ENCODE data around the gene PDE6B. TPM values are rescaled to one million over a fixed set of nuclear protein-coding genes. Genes with fewer than 3 reads are reported as not detected.
"Not testable (repeated sequence)": the region's sequence is repeated elsewhere in the genome, so short reads cannot be mapped to it uniquely, and the experiment has no call there.

Gene PDE6B
- total RNA-seq, 2 experiments from 2014 or later: 16.1 to 17.7 TPM

GRCh38 chr4:628821-629635, 3.7 kb downstream of the PDE6B start:
- ATAC-seq (no peak), DNase-seq (no peak)
- ChIA-PET CTCF (no interaction called here), POLR2A (no interaction called here)
- no peaks in the 10 kb centered on the region for H3K36me3 Mint-ChIP-seq (ENCODE audit: low read depth)
- no peak overlapping the region for H3K4me3 Mint-ChIP-seq
- no peaks in the 10 kb centered on the region for H3K9me3 Mint-ChIP-seq (ENCODE audit: insufficient read depth)
- no peak overlapping the region for H3K27ac Mint-ChIP-seq
- no peaks in the 10 kb centered on the region for H3K27me3 Mint-ChIP-seq (ENCODE audit: low read depth)
- no peaks in the 10 kb centered on the region for H3K4me1 Mint-ChIP-seq (ENCODE audit: low read depth)

- no peak for DNase-seq
- ATAC-seq: no peak
- H3K36me3 Mint-ChIP-seq (ENCODE audit: low read depth): no peaks in the 10 kb centered on the region
- no peaks in the 10 kb centered on the region for H3K27me3 Mint-ChIP-seq (ENCODE audit: low read depth)
- no peaks in the 10 kb centered on the region for H3K4me1 Mint-ChIP-seq (ENCODE audit: low read depth)
- no peaks in the 10 kb centered on the region for H3K9me3 Mint-ChIP-seq (ENCODE audit: insufficient read depth)
- H3K27ac Mint-ChIP-seq: no peak overlapping the region
- no peak overlapping the region for H3K4me3 Mint-ChIP-seq
- ChIA-PET POLR2A (no interaction called here), CTCF (no interaction called here)
Measured at GRCh38 chr4:629636-629914, 4.2 kb downstream of the PDE6B start.

DNA sequence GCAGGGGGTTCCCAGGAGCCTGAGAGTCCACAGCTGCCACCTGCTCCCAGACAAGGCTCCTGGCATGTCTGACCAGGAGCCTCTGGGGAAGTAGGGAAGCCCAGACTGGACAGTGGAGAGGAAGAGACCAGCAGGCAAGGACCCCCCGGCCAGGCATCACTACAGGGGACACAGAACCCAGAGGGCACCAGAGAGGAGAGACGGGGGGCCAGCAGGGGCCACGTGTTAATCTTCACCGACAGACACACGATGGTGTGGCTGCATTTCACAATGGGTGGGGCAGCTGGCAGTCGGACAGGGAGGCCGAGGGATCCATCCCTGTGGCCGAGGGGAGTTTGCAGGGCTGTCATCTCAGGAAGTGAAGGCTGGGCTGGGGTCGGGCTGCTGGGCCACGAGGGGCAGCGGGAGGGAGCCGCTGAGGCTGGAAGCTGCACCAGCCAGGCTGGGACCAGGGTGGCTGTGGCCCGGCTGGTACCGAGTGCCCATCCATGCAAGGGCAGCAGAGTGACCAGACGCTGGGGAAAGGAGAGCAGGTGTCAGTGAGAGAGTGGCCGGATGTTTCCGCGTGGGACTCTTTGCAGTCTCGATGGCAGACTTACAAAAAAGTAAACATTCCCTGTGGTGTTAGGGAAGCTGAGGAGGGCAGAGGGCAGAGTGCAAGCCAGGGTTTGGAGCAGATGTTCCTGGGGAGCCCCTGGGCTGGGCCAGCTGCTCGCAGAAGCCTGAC, 4.7 kb downstream of the PDE6B start:
- ChIA-PET POLR2A (no interaction called here), CTCF (no interaction called here)
- Mint-ChIP-seq H3K27me3 (ENCODE audit: low read depth) (no peaks in the 10 kb centered on the region), H3K36me3 (ENCODE audit: low read depth) (no peaks in the 10 kb centered on the region), H3K9me3 (ENCODE audit: insufficient read depth) (no peaks in the 10 kb centered on the region), H3K27ac (no peak overlapping the region), H3K4me1 (ENCODE audit: low read depth) (no peaks in the 10 kb centered on the region), H3K4me3 (no peak overlapping the region)
- no peak for DNase-seq
- ATAC-seq: no peak

- H3K36me3 Mint-ChIP-seq (ENCODE audit: low read depth): no peaks in the 10 kb centered on the region
- no peaks in the 10 kb centered on the region for H3K9me3 Mint-ChIP-seq (ENCODE audit: insufficient read depth)
- ChIA-PET CTCF (no interaction called here), POLR2A (no interaction called here)
- DNase-seq (no peak), ATAC-seq (no peak)
- H3K27me3 Mint-ChIP-seq (ENCODE audit: low read depth): no peaks in the 10 kb centered on the region
- no peak overlapping the region for H3K27ac Mint-ChIP-seq
- no peaks in the 10 kb centered on the region for H3K4me1 Mint-ChIP-seq (ENCODE audit: low read depth)
- no peak overlapping the region for H3K4me3 Mint-ChIP-seq
Measured at GRCh38 chr4:630656-631055, 5.3 kb downstream of the PDE6B start.

GRCh38 chr4:632196-632790, 6.9 kb downstream of the PDE6B start:
- POLR2A ChIA-PET: no interaction called here
- H3K4me1 Mint-ChIP-seq (ENCODE audit: low read depth): no peaks in the 10 kb centered on the region
- CTCF ChIA-PET: no interaction called here
- H3K27ac Mint-ChIP-seq: no peak overlapping the region
- ATAC-seq (no peak), DNase-seq (no peak)
- no peaks in the 10 kb centered on the region for H3K36me3 Mint-ChIP-seq (ENCODE audit: low read depth)
- H3K4me3 Mint-ChIP-seq: no peak overlapping the region
- no peaks in the 10 kb centered on the region for H3K27me3 Mint-ChIP-seq (ENCODE audit: low read depth)
- H3K9me3 Mint-ChIP-seq (ENCODE audit: insufficient read depth): no peaks in the 10 kb centered on the region

- DNase-seq: no peak
- Mint-ChIP-seq H3K36me3 (ENCODE audit: low read depth) (no peaks in the 10 kb centered on the region), H3K4me1 (ENCODE audit: low read depth) (no peaks in the 10 kb centered on the region), H3K27me3 (ENCODE audit: low read depth) (no peaks in the 10 kb centered on the region), H3K27ac (no peak overlapping the region), H3K9me3 (ENCODE audit: insufficient read depth) (no peaks in the 10 kb centered on the region), H3K4me3 (no peak overlapping the region)
- no peak for ATAC-seq
- ChIA-PET POLR2A (no interaction called here), CTCF (no interaction called here)
Measured at GRCh38 chr4:632926-633325, 7.6 kb downstream of the PDE6B start.

- H3K9me3 Mint-ChIP-seq (ENCODE audit: insufficient read depth): no peaks in the 10 kb centered on the region
- no peaks in the 10 kb centered on the region for H3K27me3 Mint-ChIP-seq (ENCODE audit: low read depth)
- CTCF ChIA-PET: no interaction called here
- H3K27ac Mint-ChIP-seq: no peak overlapping the region
- POLR2A ChIA-PET: no interaction called here
- DNase-seq (no peak), ATAC-seq (no peak)
- H3K4me1 Mint-ChIP-seq (ENCODE audit: low read depth): no peaks in the 10 kb centered on the region
- no peaks in the 10 kb centered on the region for H3K36me3 Mint-ChIP-seq (ENCODE audit: low read depth)
- no peak overlapping the region for H3K4me3 Mint-ChIP-seq
Measured at GRCh38 chr4:633406-633805, 8.0 kb downstream of the PDE6B start.

GRCh38 chr4:633976-634598, 8.7 kb downstream of the PDE6B start:
- H3K27me3 Mint-ChIP-seq (ENCODE audit: low read depth): no peaks in the 10 kb centered on the region
- POLR2A ChIA-PET: no interaction called here
- H3K36me3 Mint-ChIP-seq (ENCODE audit: low read depth): no peaks in the 10 kb centered on the region
- no peak for ATAC-seq
- CTCF ChIA-PET: no interaction called here
- no peak for DNase-seq
- H3K9me3 Mint-ChIP-seq (ENCODE audit: insufficient read depth): no peaks in the 10 kb centered on the region
- H3K27ac Mint-ChIP-seq: no peak overlapping the region
- H3K4me3 Mint-ChIP-seq: no peak overlapping the region
- H3K4me1 Mint-ChIP-seq (ENCODE audit: low read depth): no peaks in the 10 kb centered on the region

DNA sequence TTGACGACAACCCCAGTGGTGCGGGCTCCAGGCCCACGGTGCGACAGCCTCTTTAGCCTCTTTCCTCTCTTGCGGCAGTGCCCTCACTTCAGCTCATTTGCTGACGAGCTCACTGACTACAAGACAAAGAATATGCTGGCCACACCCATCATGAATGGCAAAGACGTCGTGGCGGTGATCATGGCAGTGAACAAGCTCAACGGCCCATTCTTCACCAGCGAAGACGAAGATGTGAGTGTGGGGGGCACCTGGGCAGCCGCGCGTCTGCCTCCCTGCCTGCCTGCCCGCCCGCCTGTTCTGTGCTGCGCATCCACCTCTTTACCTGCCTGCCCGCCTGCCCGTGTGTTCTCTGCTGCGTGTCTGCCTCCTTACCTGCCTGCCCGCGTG, 9.2 kb downstream of the PDE6B start:
- Mint-ChIP-seq H3K36me3 (ENCODE audit: low read depth) (no peaks in the 10 kb centered on the region), H3K27me3 (ENCODE audit: low read depth) (no peaks in the 10 kb centered on the region), H3K9me3 (ENCODE audit: insufficient read depth) (no peaks in the 10 kb centered on the region), H3K27ac (no peak overlapping the region), H3K4me1 (ENCODE audit: low read depth) (no peaks in the 10 kb centered on the region), H3K4me3 (no peak overlapping the region)
- ChIA-PET POLR2A (no interaction called here), CTCF (no interaction called here)
- no peak for ATAC-seq
- no peak for DNase-seq

DNA sequence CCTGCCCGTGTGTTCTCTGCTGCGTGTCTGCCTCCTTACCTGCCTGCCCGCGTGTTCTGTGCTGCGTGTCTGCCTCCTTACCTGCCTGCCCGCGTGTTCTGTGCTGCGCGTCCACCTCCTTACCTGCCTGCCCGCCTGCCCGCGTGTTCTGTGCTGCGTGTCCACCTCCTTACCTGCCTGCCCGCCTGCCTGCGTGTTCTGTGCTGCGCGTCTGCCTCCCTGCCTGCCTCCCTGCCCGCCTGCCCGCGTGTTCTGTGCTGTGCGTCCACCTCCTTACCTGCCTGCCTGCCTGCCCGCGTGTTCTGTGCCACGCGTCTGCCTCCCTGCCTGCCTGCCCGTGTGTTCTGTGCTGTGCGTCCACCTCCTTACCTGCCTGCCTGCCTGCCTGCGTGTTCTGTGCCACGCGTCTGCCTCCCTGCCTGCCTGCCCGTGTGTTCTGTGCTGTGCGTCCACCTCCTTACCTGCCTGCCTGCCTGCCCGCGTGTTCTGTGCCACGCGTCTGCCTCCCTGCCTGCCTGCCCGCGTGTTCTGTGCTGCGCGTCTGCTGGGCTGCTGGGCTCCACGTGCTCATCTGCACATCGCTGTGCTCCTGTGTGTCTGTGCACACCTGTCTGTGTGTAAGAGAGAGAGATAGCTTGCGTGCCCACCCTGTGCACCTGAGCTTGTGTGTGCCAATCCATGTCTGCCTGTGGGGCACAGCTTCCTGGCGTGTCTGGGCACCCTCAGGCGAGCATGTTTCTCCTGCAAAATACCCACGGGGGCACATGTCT, 9.9 kb downstream of the PDE6B start:
- H3K27me3 Mint-ChIP-seq (ENCODE audit: low read depth); H3K4me1 Mint-ChIP-seq (ENCODE audit: low read depth); H3K4me3 Mint-ChIP-seq; DNase-seq; H3K9me3 Mint-ChIP-seq (ENCODE audit: insufficient read depth); POLR2A ChIA-PET; ATAC-seq; H3K36me3 Mint-ChIP-seq (ENCODE audit: low read depth); CTCF ChIA-PET; H3K27ac Mint-ChIP-seq: not testable (repeated sequence)

DNA sequence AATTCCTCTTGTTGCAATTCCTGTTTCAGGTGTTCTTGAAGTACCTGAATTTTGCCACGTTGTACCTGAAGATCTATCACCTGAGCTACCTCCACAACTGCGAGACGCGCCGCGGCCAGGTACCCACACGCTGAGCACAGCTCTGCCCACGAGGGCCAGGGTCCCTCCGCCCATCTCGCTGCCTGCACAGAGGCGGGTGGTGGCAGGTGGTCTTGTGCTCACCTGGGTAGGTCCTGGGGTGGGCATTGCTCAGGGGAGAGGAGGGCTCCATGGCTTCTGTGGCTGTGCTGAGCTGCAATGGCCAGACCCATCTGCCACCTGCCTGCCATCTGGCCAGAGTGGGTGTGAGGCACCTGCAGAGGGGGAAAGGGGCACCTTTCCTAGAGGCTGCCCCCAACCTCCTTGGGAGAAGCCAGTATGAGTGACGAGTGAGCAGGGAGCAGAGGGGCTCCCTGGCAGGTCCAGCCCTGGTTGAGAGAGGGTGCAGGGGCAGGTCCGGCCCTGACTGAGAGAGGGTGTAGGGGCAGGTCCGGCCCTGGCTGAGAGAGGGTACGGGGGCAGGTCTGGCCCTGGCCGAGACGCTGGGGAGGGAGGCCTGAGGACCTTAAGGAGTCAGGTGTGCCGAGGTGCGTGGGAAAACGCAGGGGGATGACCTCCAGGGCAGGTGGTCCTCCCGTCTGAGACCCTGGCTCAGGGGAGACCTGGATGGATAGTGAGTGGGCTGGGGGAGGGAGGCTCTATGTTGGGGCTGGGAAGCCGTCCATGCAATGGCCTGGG, 10.7 kb downstream of the PDE6B start:
- peaks cover 3% of the 10 kb centered on the region for H3K27me3 Mint-ChIP-seq (ENCODE audit: low read depth)
- DNase-seq: no peak
- H3K27ac Mint-ChIP-seq: no peak overlapping the region

More for the DNA sequence above, 10.7 kb downstream of the PDE6B start:
- Mint-ChIP-seq H3K36me3 (ENCODE audit: low read depth) (no peaks in the 10 kb centered on the region), H3K4me3 (no peak overlapping the region), H3K9me3 (ENCODE audit: insufficient read depth) (peaks cover 5% of the 10 kb centered on the region), H3K4me1 (ENCODE audit: low read depth) (no peaks in the 10 kb centered on the region)
- no peak for ATAC-seq
- POLR2A ChIA-PET: no interaction called here
- CTCF ChIA-PET: no interaction called here

All from activated CD8-positive, alpha-beta T cell treated with anti-CD3 and anti-CD28 coated beads, Interleukin-2, amount 10 ng/mL, durations not matched to agents 7 days and 5 days (primary cell).